Lower lobe of right lung (tissue), 2 donors: ENCODE measurements around the gene TENM3. TPM values are rescaled to one million over a fixed set of nuclear protein-coding genes. Genes with fewer than 3 reads are reported as not detected.

Experiments used
- ATAC-seq, 2 donors: fragments of 200-7000 bp; cut with Tn5 transposase; one replicate each; pipeline ENCODE4 v1.9.1; 2020 to 2022; ENCODE audit warnings: mild to moderate bottlenecking in 2 of 2, moderate library complexity in 2 of 2
- DNase-seq: peaks from one replicate; pipeline ENCODE4 v3.0.0-alpha.2; 2020
- H3K27ac ChIP-seq: fragments of 200-600 bp; one replicate; pipeline ENCODE4 v1.8.0; 2022
- H3K27me3 ChIP-seq: fragments of 200-600 bp; one replicate; pipeline ENCODE4 v1.8.0; 2022; ENCODE audit warnings: low read depth
- H3K36me3 ChIP-seq: fragments of 200-600 bp; one replicate; pipeline ENCODE4 v1.8.0; 2022; ENCODE audit warnings: mild to moderate bottlenecking
- H3K4me1 ChIP-seq: fragments of 200-600 bp; one replicate; pipeline ENCODE4 v1.8.0; 2022
- H3K4me3 ChIP-seq: fragments of 200-600 bp; one replicate; pipeline ENCODE4 v1.8.0; 2022; ENCODE audit warnings: mild to moderate bottlenecking
- H3K9me3 ChIP-seq: fragments of 200-600 bp; one replicate; pipeline ENCODE4 v1.8.0; 2022
- CTCF ChIP-seq: fragments of 200-600 bp; IDR thresholded peaks from one replicate; pipeline ENCODE4 v1.8.0; 2022; ENCODE audit warnings: antibody characterized with exemption, mild to moderate bottlenecking
- intact Hi-C: fragments of 100-400 bp; cut with DNase I; formaldehyde crosslinking; loops from one replicate; pipeline ENCODE4 v1.11.0; 2022
- total RNA-seq: library from RNA; stranded (reverse); fragmentation: NEBNext Ultra II Directional; extraction: Animal tissue kit (Norgen Biotek cat#: 25700); gene quantifications from one replicate; pipeline ENCODE4 v1.2.1, GENCODE V29; 2021
- donor health status: DM: no; HTN: yes; CAD: no; lungs with severe emphysema.

Gene TENM3
- total RNA-seq, 1 donor from 2014 or later, result 1.9 TPM

DNA sequence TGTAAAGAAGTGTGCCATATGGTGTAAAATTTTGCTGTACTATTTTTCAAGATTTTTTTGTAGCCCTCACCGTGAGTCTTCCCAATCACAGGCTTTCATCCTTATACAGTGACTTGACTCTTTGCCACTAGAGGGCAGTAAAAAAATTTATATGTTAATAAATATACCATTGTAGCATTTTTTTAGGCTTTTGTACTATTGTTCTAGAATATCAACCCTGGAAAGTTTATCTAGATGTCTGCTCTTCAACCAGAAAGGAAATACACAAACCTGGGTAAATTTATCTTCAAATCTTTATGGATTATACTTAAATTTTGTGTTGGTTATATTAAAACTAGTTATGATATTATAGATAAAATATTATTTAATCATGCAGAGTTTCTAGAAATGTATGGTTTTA is 235.3 kb downstream of the TENM3 start:
- DNase-seq, result no peak

DNA sequence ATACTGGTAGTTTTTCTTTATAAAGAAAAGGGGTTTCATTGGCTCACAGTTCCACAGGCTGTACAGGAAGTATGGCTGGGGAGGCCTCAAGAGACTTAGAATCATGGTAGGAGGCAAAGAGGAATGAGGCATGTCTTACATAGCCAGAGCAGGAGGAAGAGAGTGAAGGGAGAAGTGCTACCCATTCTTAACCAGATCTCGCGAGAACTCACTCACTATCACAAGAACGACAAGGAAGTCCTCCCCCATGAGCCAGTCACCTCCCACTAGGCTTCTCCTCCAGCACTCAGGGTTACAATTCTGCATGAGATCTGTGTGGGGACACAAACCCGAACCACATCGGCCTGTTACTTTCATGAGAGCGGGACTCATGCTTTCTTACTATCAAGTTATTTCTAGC is 240.5 kb downstream of the TENM3 start:
- Histone ChIP-seq H3K4me1 (no peaks in the 10 kb centered on the region), H3K27me3 (no peaks in the 10 kb centered on the region), H3K4me3 (no peak overlapping the region), H3K27ac (no peak overlapping the region), H3K36me3 (no peaks in the 10 kb centered on the region), H3K9me3 (no peaks in the 10 kb centered on the region)
- DNase-seq (no peak), ATAC-seq (no peak)
- intact Hi-C loops, result no loop called here
- no peak for TF ChIP-seq CTCF

More for the DNA sequence above, 235.3 kb downstream of the TENM3 start:
- Histone ChIP-seq H3K27me3 (no peaks in the 10 kb centered on the region), H3K4me1 (no peaks in the 10 kb centered on the region), H3K9me3 (no peaks in the 10 kb centered on the region), H3K4me3 (no peak overlapping the region), H3K36me3 (no peaks in the 10 kb centered on the region), H3K27ac (no peak overlapping the region)
- TF ChIP-seq CTCF, result peak; percentile 68
- ATAC-seq, result peak in 1 of 2 donors; percentile 46
- intact Hi-C loops, result no loop called here

- Histone ChIP-seq H3K9me3 (no peaks in the 10 kb centered on the region), H3K27ac (no peak overlapping the region), H3K36me3 (no peaks in the 10 kb centered on the region), H3K27me3 (no peaks in the 10 kb centered on the region), H3K4me1 (no peaks in the 10 kb centered on the region), H3K4me3 (no peak overlapping the region)
- no peak for DNase-seq
- intact Hi-C loops, result no loop called here
- no peak for ATAC-seq
- no peak for TF ChIP-seq CTCF
These were observed 243.7 kb downstream of the TENM3 start for GRCh38 chr4:182486881-182487280.

DNA sequence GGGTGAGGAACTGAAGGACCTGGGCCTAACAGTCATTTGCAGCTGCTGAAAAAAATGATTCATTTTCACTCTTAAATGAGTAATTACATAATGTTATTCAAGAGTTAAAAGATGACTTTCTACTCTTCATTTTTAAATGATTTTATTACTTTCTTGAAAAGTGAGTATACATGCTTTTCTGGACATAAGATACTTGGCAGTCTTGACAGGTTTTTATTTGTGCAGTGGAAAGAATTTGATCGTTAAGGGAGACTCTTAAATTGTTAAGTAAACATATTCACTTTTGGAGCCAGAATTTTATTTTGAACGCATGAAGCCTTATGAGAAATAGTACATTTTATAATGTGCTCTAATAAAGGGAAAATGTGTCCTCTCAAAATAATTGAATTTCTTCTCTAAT is 245.7 kb downstream of the TENM3 start:
- H3K36me3 ChIP-seq, result no peaks in the 10 kb centered on the region
- no peaks in the 10 kb centered on the region for H3K4me1 ChIP-seq
- DNase-seq (no peak), ATAC-seq (no peak)
- no peak overlapping the region for H3K27ac ChIP-seq
- no peak for TF ChIP-seq CTCF
- no peaks in the 10 kb centered on the region for H3K9me3 ChIP-seq
- no peak overlapping the region for H3K4me3 ChIP-seq
- H3K27me3 ChIP-seq, result no peaks in the 10 kb centered on the region
- intact Hi-C loops, result no loop called here

- no peak for TF ChIP-seq CTCF
- Histone ChIP-seq H3K4me3 (no peak overlapping the region), H3K36me3 (no peaks in the 10 kb centered on the region), H3K27me3 (no peaks in the 10 kb centered on the region), H3K4me1 (no peaks in the 10 kb centered on the region), H3K9me3 (no peaks in the 10 kb centered on the region), H3K27ac (no peak overlapping the region)
- DNase-seq, result no peak
- intact Hi-C loops, result no loop called here
- no peak for ATAC-seq
These were observed 246.4 kb downstream of the TENM3 start for GRCh38 chr4:182489607-182490006.

DNA sequence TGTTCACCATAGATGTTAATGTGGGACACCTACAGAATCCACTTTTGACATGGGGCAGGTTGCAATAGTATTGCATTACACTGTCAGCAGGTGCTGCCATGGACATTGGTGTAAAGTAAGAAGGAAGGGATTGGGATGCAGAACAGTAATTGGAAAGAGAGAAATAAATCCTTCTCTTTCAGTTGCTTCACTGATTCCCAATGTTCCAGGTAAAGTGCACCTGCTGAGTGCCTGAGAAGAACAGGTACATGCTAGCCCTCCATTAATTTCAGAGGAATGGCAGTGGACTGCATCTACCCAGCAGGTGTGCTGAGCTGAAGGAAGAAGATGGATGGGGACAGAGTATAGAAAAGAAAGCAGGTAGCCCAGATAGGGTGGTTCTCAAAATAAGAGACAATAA is 248.5 kb downstream of the TENM3 start:
- intact Hi-C loops, result no loop called here
- TF ChIP-seq CTCF, result no peak
- Histone ChIP-seq H3K9me3 (no peaks in the 10 kb centered on the region), H3K27me3 (no peaks in the 10 kb centered on the region), H3K36me3 (no peaks in the 10 kb centered on the region), H3K4me3 (peak overlapping the region; percentile 4), H3K4me1 (no peaks in the 10 kb centered on the region), H3K27ac (no peak overlapping the region)
- DNase-seq, result no peak
- ATAC-seq, result no peak
